Type B pancreatic cell (in vitro differentiated cells): ENCODE results near the gene LARGE1. TPM values are rescaled to one million over a fixed set of nuclear protein-coding genes. Genes with fewer than 3 reads are reported as not detected.
A peak's percentile ranks its signal among the peaks of the same experiment; 100 is the strongest.

Experiments used
- DNase-seq: peaks from one replicate; pipeline ENCODE4 v3.0.0; 2021; ENCODE audit warnings: mixed read lengths; ENCODE audit not compliant: unreplicated experiment; ENCODE audit errors: extremely low spot score
- H3K27ac Mint-ChIP-seq: 2 replicates; pipeline ENCODE4 v1.8.0; 2021; ENCODE audit warnings: mild to moderate bottlenecking, mixed read lengths
- H3K27me3 Mint-ChIP-seq: 2 replicates; pipeline ENCODE4 v1.8.0; 2021; ENCODE audit warnings: mixed read lengths
- H3K36me3 Mint-ChIP-seq: 2 replicates; pipeline ENCODE4 v1.8.0; 2021; ENCODE audit warnings: mixed read lengths
- H3K4me1 Mint-ChIP-seq: one replicate; pipeline ENCODE4 v1.8.0; 2021; ENCODE audit warnings: mixed read lengths; ENCODE audit not compliant: unreplicated experiment
- H3K4me3 Mint-ChIP-seq: 2 replicates; pipeline ENCODE4 v1.8.0; 2021; ENCODE audit warnings: mild to moderate bottlenecking, mixed read lengths
- H3K9me3 Mint-ChIP-seq: 2 replicates; pipeline ENCODE4 v1.8.0; 2021; ENCODE audit warnings: mixed read lengths
- CTCF ChIP-seq: fragments of 200-600 bp; sonication (generic); conservative IDR thresholded peaks from 2 replicates; pipeline ENCODE4 v1.5.0; 2021; ENCODE audit warnings: antibody characterized with exemption, mild to moderate bottlenecking
- total RNA-seq: library from RNA; stranded (reverse); gene quantifications from 2 replicates; pipeline ENCODE4 v1.2.1, GENCODE V29; 2021; ENCODE audit warnings: low replicate concordance

LARGE1 gene
- total RNA-seq, 1 donor from 2014 or later = 96.6 TPM

- H3K9me3 Mint-ChIP-seq = peaks cover 8% of the 10 kb centered on the region
- no peak overlapping the region for H3K4me3 Mint-ChIP-seq
- no peaks in the 10 kb centered on the region for H3K27me3 Mint-ChIP-seq
- no peak overlapping the region for H3K27ac Mint-ChIP-seq
- H3K36me3 Mint-ChIP-seq = peaks cover 12% of the 10 kb centered on the region
- peaks cover 21% of the 10 kb centered on the region for H3K4me1 Mint-ChIP-seq
- TF ChIP-seq CTCF = no peak
- DNase-seq = no peak
These were observed 134.1 kb downstream of the LARGE1 start for GRCh38 chr22:33786149-33786548.

- Mint-ChIP-seq H3K4me1 (peaks cover 29% of the 10 kb centered on the region), H3K4me3 (no peak overlapping the region), H3K27me3 (no peaks in the 10 kb centered on the region), H3K9me3 (peaks cover 8% of the 10 kb centered on the region), H3K36me3 (peaks cover 12% of the 10 kb centered on the region), H3K27ac (no peak overlapping the region)
- DNase-seq = no peak
- no peak for TF ChIP-seq CTCF
These were observed 134.8 kb downstream of the LARGE1 start for GRCh38 chr22:33785283-33785968.

GRCh38 chr22:33781411-33781810, 138.9 kb downstream of the LARGE1 start:
- H3K27ac Mint-ChIP-seq = no peak overlapping the region
- H3K9me3 Mint-ChIP-seq = peaks cover 4% of the 10 kb centered on the region
- no peak for TF ChIP-seq CTCF
- H3K36me3 Mint-ChIP-seq = peaks cover 4% of the 10 kb centered on the region
- H3K27me3 Mint-ChIP-seq = no peaks in the 10 kb centered on the region
- no peak overlapping the region for H3K4me3 Mint-ChIP-seq
- no peak for DNase-seq
- H3K4me1 Mint-ChIP-seq = peaks cover 53% of the 10 kb centered on the region

GRCh38 chr22:33780531-33781136, 139.6 kb downstream of the LARGE1 start:
- TF ChIP-seq CTCF = no peak
- peaks cover 4% of the 10 kb centered on the region for H3K36me3 Mint-ChIP-seq
- no peak overlapping the region for H3K27ac Mint-ChIP-seq
- peaks cover 4% of the 10 kb centered on the region for H3K9me3 Mint-ChIP-seq
- H3K27me3 Mint-ChIP-seq = no peaks in the 10 kb centered on the region
- DNase-seq = no peak
- peaks cover 55% of the 10 kb centered on the region for H3K4me1 Mint-ChIP-seq
- H3K4me3 Mint-ChIP-seq = peak overlapping the region; percentile 58

GRCh38 chr22:33779243-33779642, 141.0 kb downstream of the LARGE1 start:
- Mint-ChIP-seq H3K9me3 (peaks cover 4% of the 10 kb centered on the region), H3K4me3 (no peak overlapping the region), H3K4me1 (peaks cover 50% of the 10 kb centered on the region), H3K36me3 (peaks cover 4% of the 10 kb centered on the region), H3K27me3 (no peaks in the 10 kb centered on the region), H3K27ac (peak overlapping the region; percentile 7)
- TF ChIP-seq CTCF = no peak
- DNase-seq = no peak
